HepG2 (cell line): ENCODE measurements around the gene AFAP1L2. TPM values are rescaled to one million over a fixed set of nuclear protein-coding genes. Genes with fewer than 3 reads are reported as not detected.

Experiments used
- ATAC-seq: fragments of 200-7000 bp; cut with Tn5 transposase; 3 replicates; pipeline ENCODE4 v1.9.1; 2020; ENCODE audit warnings: mild to moderate bottlenecking, moderate library complexity
- BruUV-seq: library from RNA; stranded (reverse); fragments of 400-500 nt; replicated peaks from 2 replicates; lab custom pipeline; 2021; lab: Mats Ljungman, UMichigan
- CTCF ChIA-PET: fragments of 300-600 bp; formaldehyde crosslinking; extraction: SDS; loops from one replicate; lab custom pipeline; 2021; ENCODE audit warnings: low total read pairs, inconsistent platforms, low intra/inter-chr PET ratio; lab: Yijun Ruan, JAX
- POLR2A ChIA-PET: fragments of 350-600 bp; sonication (Branson Sonifier 250); formaldehyde crosslinking; loops from one replicate; lab custom pipeline; 2020; ENCODE audit warnings: antibody characterized with exemption, inconsistent platforms; lab: Yijun Ruan, JAX
- DNase-seq: peaks from one replicate; pipeline ENCODE4 v3.0.0-alpha.2; 2015; ENCODE audit warnings: low spot score
- FAIRE-seq: peaks from 3 replicates; lab custom pipeline; 2011; peaks lifted over from hg19 to GRCh38; lab: Jason Lieb, UNC
- H2AFZ ChIP-seq: one replicate; pipeline ENCODE4 v1.6.1; 2011; ENCODE audit warnings: low read length, inconsistent platforms
- H3K27ac ChIP-seq: fragments of 300-600 bp; 3 replicates; pipeline ENCODE4 v1.8.0; 2011; ENCODE audit warnings: mixed run types, mild to moderate bottlenecking, mixed read lengths, low read length, inconsistent platforms; ENCODE audit not compliant: insufficient read depth; ENCODE audit errors: extremely low read length
- H3K27me3 ChIP-seq, 2 experiments: fragments of 200-600 bp in 1 of 2; 2 replicates in 1 of 2; 3 replicates in 1 of 2; pipeline versions ENCODE4 v1.6.0 to v1.8.0; 2011; ENCODE audit warnings: low read length in 2 of 2, mild to moderate bottlenecking in 2 of 2, moderate library complexity in 2 of 2, inconsistent platforms in 1 of 2; ENCODE audit not compliant: insufficient read depth in 2 of 2, control insufficient read depth in 1 of 2
- H3K36me3 ChIP-seq, 2 experiments: fragments of 200-600 bp in 1 of 2; replicated peaks in 1 of 2; 2 replicates in 1 of 2; 3 replicates in 1 of 2; pipeline versions ENCODE4 v1.5.1 to v1.8.0; 2011; ENCODE audit warnings: low read length in 2 of 2, inconsistent platforms in 1 of 2; ENCODE audit not compliant: insufficient read depth in 2 of 2, control insufficient read depth in 1 of 2
- H3K4me1 ChIP-seq: 2 replicates; pipeline ENCODE4 v1.5.1; 2012; ENCODE audit warnings: low read length, inconsistent platforms; ENCODE audit not compliant: insufficient read depth
- H3K4me2 ChIP-seq: 2 replicates; pipeline ENCODE4 v1.6.0; 2011; ENCODE audit warnings: low read depth, low read length, inconsistent platforms
- H3K4me3 ChIP-seq, 3 experiments: fragments of 200-600 bp in 1 of 3; sonication (generic), shearing (Covaris generic) in 1 of 3; replicated peaks in 1 of 3; 2 replicates each; pipeline ENCODE4 v1.5.1; 2011 to 2016; ENCODE audit warnings: low read length in 3 of 3, inconsistent platforms in 2 of 3, low read depth in 2 of 3, mild to moderate bottlenecking in 2 of 3, control low read depth in 1 of 3, mixed read lengths in 1 of 3; ENCODE audit not compliant: insufficient read depth in 1 of 3
- H3K79me2 ChIP-seq: one replicate; pipeline ENCODE4 v1.6.1; 2011; ENCODE audit warnings: low read length, inconsistent platforms; ENCODE audit not compliant: insufficient read depth
- H3K9ac ChIP-seq: 2 replicates; pipeline ENCODE4 v1.6.0; 2011; ENCODE audit warnings: mild to moderate bottlenecking, low read depth, low read length, inconsistent platforms; ENCODE audit not compliant: insufficient read depth
- H3K9me3 ChIP-seq: 2 replicates; pipeline ENCODE4 v1.5.1; 2012; ENCODE audit warnings: mild to moderate bottlenecking, low read length
- H4K20me1 ChIP-seq: 2 replicates; pipeline ENCODE4 v1.6.0; 2011; ENCODE audit warnings: inconsistent platforms, mild to moderate bottlenecking, low read length, moderate library complexity; ENCODE audit not compliant: insufficient read depth
- GPN1 ChIP-seq: sonication (generic); formaldehyde crosslinking; IDR thresholded peaks from 2 replicates; pipeline ENCODE4 v1.5.1; 2020; ENCODE audit warnings: missing genetic modification reagents, borderline replicate concordance
- HDAC6 ChIP-seq: fragments of 200-600 bp; sonication (generic); IDR thresholded peaks from 2 replicates; pipeline ENCODE4 v1.7.0; 2017; ENCODE audit warnings: mild to moderate bottlenecking, antibody characterized with exemption, low read length, low read depth
- JARID2 ChIP-seq: sonication (generic); formaldehyde crosslinking; IDR thresholded peaks from 2 replicates; pipeline ENCODE4 v1.8.1; 2023; ENCODE audit warnings: missing genetic modification reagents, inconsistent platforms; ENCODE audit not compliant: insufficient replicate concordance
- RBFOX2 ChIP-seq: fragments of 200-400 bp; formaldehyde crosslinking; IDR thresholded peaks from 2 replicates; pipeline ENCODE4 v1.6.1; 2017; ENCODE audit warnings: low read depth, mild to moderate bottlenecking, low read length
- STAT5B ChIP-seq: sonication (generic); formaldehyde crosslinking; IDR thresholded peaks from 2 replicates; pipeline ENCODE4 v1.4.0; 2020; ENCODE audit warnings: missing genetic modification reagents
- YY1 ChIP-seq: IDR thresholded peaks from 2 replicates; pipeline ENCODE4 v1.6.1; 2011; ENCODE audit warnings: low read length, low read depth, moderate library complexity, mild to moderate bottlenecking; ENCODE audit not compliant: insufficient read depth, insufficient replicate concordance
- ZBTB10 ChIP-seq: sonication (generic); formaldehyde crosslinking; IDR thresholded peaks from 2 replicates; pipeline ENCODE4 v1.4.0; 2020; ENCODE audit warnings: missing genetic modification reagents, borderline replicate concordance
- ZNF230 ChIP-seq: sonication (generic); formaldehyde crosslinking; IDR thresholded peaks from 2 replicates; pipeline ENCODE4 v1.4.0; 2020; ENCODE audit warnings: mild to moderate bottlenecking, missing genetic modification reagents
- ZNF281 ChIP-seq: sonication (generic); formaldehyde crosslinking; IDR thresholded peaks from 2 replicates; pipeline ENCODE4 v1.4.0; 2020; ENCODE audit warnings: missing genetic modification reagents, borderline replicate concordance
- ZNF563 ChIP-seq: sonication (generic); formaldehyde crosslinking; IDR thresholded peaks from 2 replicates; pipeline ENCODE4 v1.8.0; 2022; ENCODE audit warnings: mild to moderate bottlenecking, moderate library complexity, missing genetic modification reagents
- WGBS: methylation state at CpG from one replicate; pipeline ENCODE4 v1.1.6; 2017; ENCODE audit warnings: low lambda C conversion rate; 5-methylcytosine and 5-hydroxymethylcytosine counted together
- in situ Hi-C: cut with HindIII; loops from 2 replicates; pipeline ENCODE4 v1.10.0; 2017; ENCODE audit warnings: low pct_unique_long_range_greater_than_20kb; ENCODE audit not compliant: extremely low pct_ligation_motif_present
- intact Hi-C: fragments of 100-400 bp; cut with micrococcal nuclease; formaldehyde crosslinking; loops from one replicate; pipeline ENCODE4 v1.10.0; 2022; ENCODE audit not compliant: unreplicated experiment
- polyA plus RNA-seq, 8 experiments: library from polyadenylated mRNA; depleted of rRNA in 3 of 8; stranded (reverse) in 7 of 8; unstranded in 1 of 8; fragments of >200 nt; fragmentation: Illumina TruSeq in 4 of 8; extraction: Trizol in 4 of 8; gene quantifications; 2 replicates each; pipeline versions ENCODE4 v1.2.1 to v1.2.3, GENCODE V29; 2011 to 2016; ENCODE audit warnings: low read depth in 4 of 8, missing spikeins in 1 of 8, mixed read lengths in 1 of 8; ENCODE audit not compliant: insufficient read depth in 1 of 8
- total RNA-seq, 5 experiments: library from RNA; depleted of rRNA; stranded (reverse); fragments of >200 nt; fragmentation: Illumina TruSeq; extraction: Trizol; gene quantifications; 2 replicates each; pipeline ENCODE4 v1.2.3, GENCODE V29; 2016; ENCODE audit warnings: low read depth in 1 of 5

AFAP1L2 gene
- total and polyA plus RNA-seq, 2 of the 13 experiments (the other 11 are each of a cell fraction or from before 2014, with no cell fraction given): not detected

GRCh38 chr10:114347791-114348190 is 56.5 kb downstream of the AFAP1L2 start (continued):
- no peak for TF ChIP-seq ZBTB10 (CRISPR knock-in tag)
- TF ChIP-seq STAT5B (CRISPR knock-in tag): no peak
- no peak for TF ChIP-seq RBFOX2
- no peak for TF ChIP-seq ZNF230 (CRISPR knock-in tag)

GRCh38 chr10:114347241-114347640 is 57.1 kb downstream of the AFAP1L2 start:
- Histone ChIP-seq H3K79me2 (no peaks in the 10 kb centered on the region), H3K27ac (no peak overlapping the region), H3K4me3 (no peak overlapping the region), H3K4me1 (no peaks in the 10 kb centered on the region)
- intact Hi-C loops: no loop called here
- FAIRE-seq (no peak), DNase-seq (no peak)
- CTCF ChIA-PET: no interaction called here
- in situ Hi-C loops: no loop called here
- no TSS peak for BruUV-seq
- TF ChIP-seq HDAC6 (no peak), YY1 (no peak), JARID2 (CRISPR knock-in tag) (no peak), ZNF563 (CRISPR knock-in tag) (no peak), ZNF281 (no peak), GPN1 (CRISPR knock-in tag) (no peak)
- TF ChIP-seq, all 625 proteins: peak for 0
- POLR2A ChIA-PET: no interaction called here
- 25% methylated on average over 3 of the region's 3 CpGs for WGBS
- Histone ChIP-seq H3K9me3 (no peaks in the 10 kb centered on the region), H3K9ac (no peak overlapping the region), H2AFZ (no peak overlapping the region), H3K27me3 (peaks cover 2 to 28% of the 10 kb centered on the region in 2 experiments; a peak in 3 of 5 replicates), H4K20me1 (no peaks in the 10 kb centered on the region), H3K4me2 (no peak overlapping the region), H3K36me3 (no peaks in the 10 kb centered on the region)
- no peak for ATAC-seq
